OCI-LY3 (cell line): Measurements from ENCODE around the gene ANKEF1.

Experiments
- EZH2phosphoT487 ChIP-seq: fragments of 200-600 bp; shearing (Covaris generic); IDR thresholded peaks from 2 replicates; pipeline ENCODE4 v1.6.1; 2018; ENCODE audit warnings: antibody characterized with exemption, mixed run types, low read depth
- TF ChIP-seq, protein P1 (sequence below): fragments of 200-600, 300-600 bp; sonication (generic); IDR thresholded peaks from 2 replicates; pipeline ENCODE4 v1.5.1; 2014; ENCODE audit warnings: antibody characterized with exemption, low read length, low read depth

GRCh38 chr20:9993137-9993536, 41.6 kb upstream of the ANKEF1 start:
- TF ChIP-seq EZH2phosphoT487, result no peak
- TF ChIP-seq, protein P1, sequence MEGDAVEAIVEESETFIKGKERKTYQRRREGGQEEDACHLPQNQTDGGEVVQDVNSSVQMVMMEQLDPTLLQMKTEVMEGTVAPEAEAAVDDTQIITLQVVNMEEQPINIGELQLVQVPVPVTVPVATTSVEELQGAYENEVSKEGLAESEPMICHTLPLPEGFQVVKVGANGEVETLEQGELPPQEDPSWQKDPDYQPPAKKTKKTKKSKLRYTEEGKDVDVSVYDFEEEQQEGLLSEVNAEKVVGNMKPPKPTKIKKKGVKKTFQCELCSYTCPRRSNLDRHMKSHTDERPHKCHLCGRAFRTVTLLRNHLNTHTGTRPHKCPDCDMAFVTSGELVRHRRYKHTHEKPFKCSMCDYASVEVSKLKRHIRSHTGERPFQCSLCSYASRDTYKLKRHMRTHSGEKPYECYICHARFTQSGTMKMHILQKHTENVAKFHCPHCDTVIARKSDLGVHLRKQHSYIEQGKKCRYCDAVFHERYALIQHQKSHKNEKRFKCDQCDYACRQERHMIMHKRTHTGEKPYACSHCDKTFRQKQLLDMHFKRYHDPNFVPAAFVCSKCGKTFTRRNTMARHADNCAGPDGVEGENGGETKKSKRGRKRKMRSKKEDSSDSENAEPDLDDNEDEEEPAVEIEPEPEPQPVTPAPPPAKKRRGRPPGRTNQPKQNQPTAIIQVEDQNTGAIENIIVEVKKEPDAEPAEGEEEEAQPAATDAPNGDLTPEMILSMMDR, result no peak
